Measurements from ENCODE around the gene AGXT2.

AGXT2 gene

GRCh38 chr5:35029333-35029732 is 18.4 kb downstream of the AGXT2 start:
- H3K4me3 ChIP-seq (ENCODE audit: low read depth, low read length) = no peak overlapping the region
- no peak for TF ChIP-seq CTCF (IDR thresholded peaks at IDR 0.05; ENCODE audit: insufficient read depth, low read length, missing control alignments)
- DNase-seq (ENCODE audit: low read depth, low spot score) = no peak
- ChIA-PET POLR2A (no interaction called here), CTCF (interaction anchor here (1.2 to 2.4 kb wide), 2 partner anchors 12 to 26 kb away, joined by 4 to 10 read pairs; no protein-coding TSS in a partner anchor)

- no peak overlapping the region for H3K4me3 ChIP-seq (ENCODE audit: low read depth, low read length)
- ChIA-PET CTCF (interaction anchor here (1.0 to 2.0 kb wide), 2 partner anchors 20 to 24 kb away, joined by 3 to 6 read pairs; partner anchors contain the start of gene AGXT2), POLR2A (no interaction called here)
- no peak for TF ChIP-seq CTCF (IDR thresholded peaks at IDR 0.05; ENCODE audit: insufficient read depth, low read length, missing control alignments)
- no peak for DNase-seq (ENCODE audit: low read depth, low spot score)
Observed at GRCh38 chr5:35026941-35027340, 20.8 kb downstream of the AGXT2 start.

GRCh38 chr5:35026280-35026840 is 21.4 kb downstream of the AGXT2 start:
- POLR2A ChIA-PET = no interaction called here
- CTCF ChIA-PET = interaction anchor here (2.0 kb wide), 1 partner anchor 23 kb away, joined by 6 read pairs; no protein-coding TSS in a partner anchor

GRCh38 chr5:35024911-35025510 is 22.7 kb downstream of the AGXT2 start:
- ChIA-PET CTCF (interaction anchor here (1.8 kb wide), 1 partner anchor 23 kb away, joined by 5 read pairs; no protein-coding TSS in a partner anchor), POLR2A (no interaction called here)
- DNase-seq (ENCODE audit: low read depth, low spot score) = no peak
- no peak for TF ChIP-seq CTCF (IDR thresholded peaks at IDR 0.05; ENCODE audit: insufficient read depth, low read length, missing control alignments)
- no peak overlapping the region for H3K4me3 ChIP-seq (ENCODE audit: low read depth, low read length)

More at GRCh38 chr5:35026280-35026840, 21.4 kb downstream of the AGXT2 start:
- no peak for TF ChIP-seq CTCF (IDR thresholded peaks at IDR 0.05; ENCODE audit: insufficient read depth, low read length, missing control alignments)
- no peak overlapping the region for H3K4me3 ChIP-seq (ENCODE audit: low read depth, low read length)
- no peak for DNase-seq (ENCODE audit: low read depth, low spot score)

- ChIA-PET POLR2A (no interaction called here), CTCF (interaction anchor here (1.1 to 1.8 kb wide), 3 partner anchors 11 to 22 kb away, joined by 3 to 5 read pairs (median 4); no protein-coding TSS in a partner anchor)
- TF ChIP-seq CTCF (IDR thresholded peaks at IDR 0.05; ENCODE audit: insufficient read depth, low read length, missing control alignments) = no peak
- no peak overlapping the region for H3K4me3 ChIP-seq (ENCODE audit: low read depth, low read length)
- no peak for DNase-seq (ENCODE audit: low read depth, low spot score)
Observed at GRCh38 chr5:35023391-35024178, 24.2 kb downstream of the AGXT2 start.

Measured in AG04449 (cell line).